HepG2 (cell line): ENCODE data around the gene GART. TPM values are rescaled to one million over a fixed set of nuclear protein-coding genes. Genes with fewer than 3 reads are reported as not detected.

Experiments
- ATAC-seq: fragments of 200-7000 bp; cut with Tn5 transposase; 3 replicates; pipeline ENCODE4 v1.9.1; 2020; ENCODE audit warnings: mild to moderate bottlenecking, moderate library complexity
- BruUV-seq: library from RNA; stranded (reverse); fragments of 400-500 nt; replicated peaks from 2 replicates; lab custom pipeline; 2021; lab: Mats Ljungman, UMichigan
- CTCF ChIA-PET: fragments of 300-600 bp; formaldehyde crosslinking; extraction: SDS; loops from one replicate; lab custom pipeline; 2021; ENCODE audit warnings: low total read pairs, inconsistent platforms, low intra/inter-chr PET ratio; lab: Yijun Ruan, JAX
- POLR2A ChIA-PET: fragments of 350-600 bp; sonication (Branson Sonifier 250); formaldehyde crosslinking; loops from one replicate; lab custom pipeline; 2020; ENCODE audit warnings: antibody characterized with exemption, inconsistent platforms; lab: Yijun Ruan, JAX
- DNase-seq: peaks from one replicate; pipeline ENCODE4 v3.0.0-alpha.2; 2015; ENCODE audit warnings: low spot score
- FAIRE-seq: peaks from 3 replicates; lab custom pipeline; 2011; peaks lifted over from hg19 to GRCh38; lab: Jason Lieb, UNC
- H2AFZ ChIP-seq: one replicate; pipeline ENCODE4 v1.6.1; 2011; ENCODE audit warnings: low read length, inconsistent platforms
- H3K27ac ChIP-seq: fragments of 300-600 bp; 3 replicates; pipeline ENCODE4 v1.8.0; 2011; ENCODE audit warnings: mixed run types, mild to moderate bottlenecking, mixed read lengths, low read length, inconsistent platforms; ENCODE audit not compliant: insufficient read depth; ENCODE audit errors: extremely low read length
- H3K27me3 ChIP-seq, 2 experiments: fragments of 200-600 bp in 1 of 2; 2 replicates in 1 of 2; 3 replicates in 1 of 2; pipeline versions ENCODE4 v1.6.0 to v1.8.0; 2011; ENCODE audit warnings: low read length in 2 of 2, mild to moderate bottlenecking in 2 of 2, moderate library complexity in 2 of 2, inconsistent platforms in 1 of 2; ENCODE audit not compliant: insufficient read depth in 2 of 2, control insufficient read depth in 1 of 2
- H3K36me3 ChIP-seq, 2 experiments: fragments of 200-600 bp in 1 of 2; replicated peaks in 1 of 2; 2 replicates in 1 of 2; 3 replicates in 1 of 2; pipeline versions ENCODE4 v1.5.1 to v1.8.0; 2011; ENCODE audit warnings: low read length in 2 of 2, inconsistent platforms in 1 of 2; ENCODE audit not compliant: insufficient read depth in 2 of 2, control insufficient read depth in 1 of 2
- H3K4me1 ChIP-seq: 2 replicates; pipeline ENCODE4 v1.5.1; 2012; ENCODE audit warnings: low read length, inconsistent platforms; ENCODE audit not compliant: insufficient read depth
- H3K4me2 ChIP-seq: 2 replicates; pipeline ENCODE4 v1.6.0; 2011; ENCODE audit warnings: low read depth, low read length, inconsistent platforms
- H3K4me3 ChIP-seq, 3 experiments: fragments of 200-600 bp in 1 of 3; sonication (generic), shearing (Covaris generic) in 1 of 3; replicated peaks in 1 of 3; 2 replicates each; pipeline ENCODE4 v1.5.1; 2011 to 2016; ENCODE audit warnings: low read length in 3 of 3, inconsistent platforms in 2 of 3, low read depth in 2 of 3, mild to moderate bottlenecking in 2 of 3, control low read depth in 1 of 3, mixed read lengths in 1 of 3; ENCODE audit not compliant: insufficient read depth in 1 of 3
- H3K79me2 ChIP-seq: one replicate; pipeline ENCODE4 v1.6.1; 2011; ENCODE audit warnings: low read length, inconsistent platforms; ENCODE audit not compliant: insufficient read depth
- H3K9ac ChIP-seq: 2 replicates; pipeline ENCODE4 v1.6.0; 2011; ENCODE audit warnings: mild to moderate bottlenecking, low read depth, low read length, inconsistent platforms; ENCODE audit not compliant: insufficient read depth
- H3K9me3 ChIP-seq: 2 replicates; pipeline ENCODE4 v1.5.1; 2012; ENCODE audit warnings: mild to moderate bottlenecking, low read length
- H4K20me1 ChIP-seq: 2 replicates; pipeline ENCODE4 v1.6.0; 2011; ENCODE audit warnings: inconsistent platforms, mild to moderate bottlenecking, low read length, moderate library complexity; ENCODE audit not compliant: insufficient read depth
- AFF4 ChIP-seq: sonication (generic); formaldehyde crosslinking; IDR thresholded peaks from 2 replicates; pipeline ENCODE4 v1.4.0; 2020; ENCODE audit warnings: missing genetic modification reagents
- AGO1 ChIP-seq: fragments of 200-400 bp; formaldehyde crosslinking; IDR thresholded peaks from 2 replicates; pipeline ENCODE4 v1.6.1; 2017; ENCODE audit warnings: mild to moderate bottlenecking, low read depth, low read length, moderate library complexity; ENCODE audit not compliant: poor library complexity, severe bottlenecking
- GPN1 ChIP-seq: sonication (generic); formaldehyde crosslinking; IDR thresholded peaks from 2 replicates; pipeline ENCODE4 v1.5.1; 2020; ENCODE audit warnings: missing genetic modification reagents, borderline replicate concordance
- LBX2 ChIP-seq: sonication (generic); formaldehyde crosslinking; IDR thresholded peaks from 2 replicates; pipeline ENCODE4 v1.5.0; 2020; ENCODE audit warnings: missing genetic modification reagents, mild to moderate bottlenecking, borderline replicate concordance
- NFIB ChIP-seq: sonication (generic); formaldehyde crosslinking; IDR thresholded peaks from 2 replicates; pipeline ENCODE4 v1.9.0; 2021; ENCODE audit warnings: missing genetic modification reagents, mild to moderate bottlenecking, borderline replicate concordance
- ZBTB38 ChIP-seq: sonication (generic); formaldehyde crosslinking; IDR thresholded peaks from 2 replicates; pipeline ENCODE4 v1.5.1; 2020; ENCODE audit warnings: mild to moderate bottlenecking, missing genetic modification reagents
- ZHX2 ChIP-seq, 2 experiments: sonication (generic) in 1 of 2; formaldehyde crosslinking in 1 of 2; IDR thresholded peaks; 2 replicates each; pipeline versions ENCODE4 v1.6.1 to v1.9.0; 2014 to 2022; ENCODE audit warnings: antibody characterized with exemption in 1 of 2, borderline replicate concordance in 1 of 2, inconsistent platforms in 1 of 2, low read depth in 1 of 2, missing genetic modification reagents in 1 of 2
- WGBS: methylation state at CpG from one replicate; pipeline ENCODE4 v1.1.6; 2017; ENCODE audit warnings: low lambda C conversion rate; 5-methylcytosine and 5-hydroxymethylcytosine counted together
- in situ Hi-C: cut with HindIII; loops from 2 replicates; pipeline ENCODE4 v1.10.0; 2017; ENCODE audit warnings: low pct_unique_long_range_greater_than_20kb; ENCODE audit not compliant: extremely low pct_ligation_motif_present
- intact Hi-C: fragments of 100-400 bp; cut with micrococcal nuclease; formaldehyde crosslinking; loops from one replicate; pipeline ENCODE4 v1.10.0; 2022; ENCODE audit not compliant: unreplicated experiment
- polyA plus RNA-seq, 8 experiments: library from polyadenylated mRNA; depleted of rRNA in 3 of 8; stranded (reverse) in 7 of 8; unstranded in 1 of 8; fragments of >200 nt; fragmentation: Illumina TruSeq in 4 of 8; extraction: Trizol in 4 of 8; gene quantifications; 2 replicates each; pipeline versions ENCODE4 v1.2.1 to v1.2.3, GENCODE V29; 2011 to 2016; ENCODE audit warnings: low read depth in 4 of 8, missing spikeins in 1 of 8, mixed read lengths in 1 of 8; ENCODE audit not compliant: insufficient read depth in 1 of 8
- total RNA-seq, 5 experiments: library from RNA; depleted of rRNA; stranded (reverse); fragments of >200 nt; fragmentation: Illumina TruSeq; extraction: Trizol; gene quantifications; 2 replicates each; pipeline ENCODE4 v1.2.3, GENCODE V29; 2016; ENCODE audit warnings: low read depth in 1 of 5

Gene GART
- total and polyA plus RNA-seq, 2 of the 13 experiments (the other 11 are each of a cell fraction or from before 2014, with no cell fraction given), result 17.9 to 109 TPM

- Histone ChIP-seq H3K4me3 (no peak overlapping the region), H3K9ac (no peak overlapping the region), H3K9me3 (no peaks in the 10 kb centered on the region), H4K20me1 (peaks cover 19% of the 10 kb centered on the region), H3K27me3 (no peaks in the 10 kb centered on the region; a peak in 1 of 5 replicates), H3K4me2 (no peak overlapping the region), H3K79me2 (peaks cover 25% of the 10 kb centered on the region), H2AFZ (no peak overlapping the region), H3K27ac (no peak overlapping the region), H3K36me3 (peaks cover 11 to 51% of the 10 kb centered on the region in 2 experiments), H3K4me1 (no peaks in the 10 kb centered on the region)
- DNase-seq (no peak), ATAC-seq (no peak), FAIRE-seq (no peak)
- CTCF ChIA-PET, result no interaction called here
- in situ Hi-C loops (no loop called here), intact Hi-C loops (no loop called here)
- POLR2A ChIA-PET, result no interaction called here
- no TSS peak for BruUV-seq
- WGBS, result 100% methylated on average over 2 of the region's 2 CpGs
- TF ChIP-seq AFF4 (CRISPR knock-in tag) (no peak), AGO1 (no peak), NFIB (no peak), GPN1 (no peak), ZHX2 (IDR thresholded peaks at IDR 0.05; ENCODE audit: low read depth) (no peak), ZHX2 (CRISPR knock-in tag; IDR thresholded peaks at IDR 0.05; ENCODE audit: borderline replicate concordance) (no peak), LBX2 (no peak), ZBTB38 (no peak)
Measured at GRCh38 chr21:33562389-33562788, 20.5 kb upstream of the GART start.
